ENCODE results near the gene ABCC12.

GRCh38 chr16:48109475-48109874 is 46.3 kb downstream of the ABCC12 start:
- TF ChIP-seq POLR2A (IDR thresholded peaks at IDR 0.05; ENCODE audit: low read depth, low read length) = no peak
- no peak for TF ChIP-seq POLR2AphosphoS5 (IDR thresholded peaks at IDR 0.05; ENCODE audit: low read depth, low read length)
- TF ChIP-seq SPI1 (IDR thresholded peaks at IDR 0.05; ENCODE audit: low read depth, low read length) = no peak
